Measurements from ENCODE around the gene NUMBL. TPM values are rescaled to one million over a fixed set of nuclear protein-coding genes. Genes with fewer than 3 reads are reported as not detected.

NUMBL gene
- total and polyA plus RNA-seq, 2 of the 8 experiments (the other 6 are each of a cell fraction or from before 2014, with no cell fraction given): 13.5 to 24.8 TPM

DNA sequence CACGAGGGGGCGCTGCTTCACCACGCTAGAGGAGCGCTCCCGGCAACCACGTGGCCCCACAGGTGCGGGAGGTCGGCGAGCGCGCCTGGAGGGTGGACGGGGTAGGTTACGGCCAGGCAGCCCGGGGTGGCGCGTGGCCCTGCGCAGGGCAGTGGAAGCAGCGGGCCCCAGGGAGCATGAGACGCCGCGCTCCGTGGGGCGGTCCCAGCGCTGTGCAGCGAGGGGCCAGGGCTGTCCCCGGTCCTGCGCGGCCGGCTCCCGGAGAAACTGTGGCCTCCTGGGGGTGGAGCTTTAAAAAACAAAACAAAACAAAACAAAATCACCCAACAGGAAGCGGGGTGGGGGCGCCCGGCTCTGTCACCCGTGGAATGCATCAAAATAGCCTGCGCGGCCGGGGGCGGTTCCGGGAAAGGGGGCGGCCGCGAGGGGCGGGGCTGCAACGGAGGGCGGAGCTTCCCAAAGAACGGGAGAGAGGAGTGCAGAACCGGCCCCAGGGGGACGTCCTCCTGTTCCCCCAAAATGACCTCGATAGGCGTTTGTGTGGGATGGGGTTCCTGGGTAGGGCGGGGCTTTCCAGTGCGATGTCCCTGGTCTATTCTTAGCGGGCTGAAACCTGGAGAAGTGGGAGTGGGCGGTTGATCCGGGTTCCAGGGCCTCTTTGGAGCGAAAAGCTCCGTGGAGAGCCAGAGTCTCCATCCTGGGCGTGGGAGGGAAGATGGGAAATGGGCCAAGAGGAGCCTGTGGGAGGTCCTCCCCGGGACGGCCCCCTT is 27.3 kb downstream of the NUMBL start:
- H3K9me3 ChIP-seq (ENCODE audit: insufficient read depth in 2 of 2, low read depth in 1 of 2, low read length in 1 of 2): no peaks in the 10 kb centered on the region
- no peak for FAIRE-seq
- no peak overlapping the region for H2BK12ac ChIP-seq (ENCODE audit: low read depth, low read length)
- DNase-seq (ENCODE audit: low read depth in 1 of 2, low spot score in 2 of 2): peak; percentile 70 to 98
- H4K20me1 ChIP-seq (replicated peaks in 1 of 2; ENCODE audit: control insufficient read depth in 1 of 2, insufficient read depth in 2 of 2, low read length in 2 of 2): no peaks in the 10 kb centered on the region
- peak overlapping the region; percentile 62 for H2AFZ ChIP-seq (ENCODE audit: low read length)
- no peak overlapping the region; the same call in 1 of the 2 replicates for H3K27ac ChIP-seq (ENCODE audit: low read depth, low read length)
- H2BK120ac ChIP-seq (replicated peaks; ENCODE audit: low read depth, low read length): no peak overlapping the region
- no peaks in the 10 kb centered on the region; the same call in 1 of the 2 replicates for H3K79me1 ChIP-seq (ENCODE audit: low read depth, low read length)
- H3K23ac ChIP-seq (ENCODE audit: insufficient read length): no peak overlapping the region
- H2BK20ac ChIP-seq (ENCODE audit: low read length): no peak overlapping the region
- peak overlapping the region; percentile 20 for H4K5ac ChIP-seq (ENCODE audit: insufficient read length, low read depth, low read length)
- peak overlapping the region in 2 of 4 experiments; percentile 28 to 43; a peak in 6 of 7 replicates for H3K9ac ChIP-seq (replicated peaks in 1 of 4; ENCODE audit: extremely low read depth in 1 of 4, low read depth in 3 of 4, low read length in 3 of 4)
- H4K91ac ChIP-seq (replicated peaks; ENCODE audit: insufficient read length, low read length): peak overlapping the region; percentile 98
- CTCF ChIA-PET (ENCODE audit: partially characterized antibody): interaction anchor here (0.6 to 4.2 kb wide), 31 partner anchors 8 to 656 kb away, joined by 3 to 23 read pairs (median 3); partner anchors contain the start of genes ACTMAP and EGLN2
- H3K4me2 ChIP-seq (ENCODE audit: insufficient read depth in 1 of 2, low read depth in 2 of 2, low read length in 2 of 2): peak overlapping the region; percentile 64 to 98
- H3K14ac ChIP-seq (ENCODE audit: insufficient read length): no peak overlapping the region
- H4K8ac ChIP-seq (ENCODE audit: extremely low read depth, insufficient read depth, low read length): peak overlapping the region; percentile 59
- H3K4me3 ChIP-seq (ENCODE audit: extremely low read depth in 1 of 4, insufficient read depth in 2 of 4, low read depth in 3 of 4, low read length in 4 of 4): peak overlapping the region; percentile 35 to 74 (median 60)
- H2BK15ac ChIP-seq (ENCODE audit: low read length): peak overlapping the region; percentile 92; the same call in 1 of the 2 replicates
- no peaks in the 10 kb centered on the region; the same call in 1 of the 2 replicates for H3K23me2 ChIP-seq (ENCODE audit: low read depth, low read length)
- peak overlapping the region; percentile 79 for H3K18ac ChIP-seq (ENCODE audit: extremely low read depth, low read length)
- H3K56ac ChIP-seq (replicated peaks; ENCODE audit: insufficient read length, low read depth, low read length): peak overlapping the region; percentile 90
- 1% methylated on average over 32 of the region's 60 CpGs; no CpG with 5 or more reads in 1 of the 2 experiments for WGBS, 2 experiments (ENCODE audit: extremely low coverage in 1 of 2, insufficient coverage in 1 of 2, insufficient read length in 1 of 2, insufficient replicate concordance in 2 of 2, low coverage in 1 of 2, low lambda C conversion rate in 2 of 2, missing lambda C conversion rate in 1 of 2)
- POLR2A ChIA-PET (ENCODE audit: partially characterized antibody): interaction anchor here (0.6 to 2.6 kb wide), 20 partner anchors 10 to 601 kb away, joined by 3 to 13 read pairs (median 4); partner anchors contain the start of genes ACTMAP, COQ8B, EGLN2 and HNRNPUL1
- peaks cover 0 to 4% (median 3%) of the 10 kb centered on the region in 4 experiments; a peak in 5 of 7 replicates for H3K4me1 ChIP-seq (replicated peaks in 1 of 4; ENCODE audit: control insufficient read depth in 3 of 4, insufficient read depth in 4 of 4, low read length in 3 of 4)
- no peak overlapping the region for H2AK5ac ChIP-seq (ENCODE audit: low read depth, low read length)
- no peaks in the 10 kb centered on the region for H3K27me3 ChIP-seq (replicated peaks in 1 of 4; ENCODE audit: control insufficient read depth in 3 of 4, extremely low read depth in 1 of 4, insufficient read depth in 3 of 4, low read length in 3 of 4)
- H3K36me3 ChIP-seq (ENCODE audit: control insufficient read depth in 2 of 4, insufficient read depth in 4 of 4, low read length in 3 of 4): peaks cover 0 to 6% (median 2%) of the 10 kb centered on the region in 4 experiments; a peak in 1 of 8 replicates
- H3K4ac ChIP-seq (replicated peaks; ENCODE audit: insufficient read length, low read depth, low read length): peak overlapping the region; percentile 91
- H2BK5ac ChIP-seq (ENCODE audit: low read depth, low read length): 0 out of 2 replicates have a peak overlapping the region, but pooled peaks have one; percentile 52
- H3K79me2 ChIP-seq (ENCODE audit: control insufficient read depth in 1 of 2, insufficient read depth in 2 of 2, low read length in 2 of 2): no peaks in the 10 kb centered on the region
- TF ChIP-seq BACH1 (IDR thresholded peaks at IDR 0.05; ENCODE audit: low read length): peak; percentile 62
- TF ChIP-seq TCF12 (IDR thresholded peaks at IDR 0.05; ENCODE audit: low read depth, low read length): peak; percentile 75; the same call in 1 of the 2 replicates
- peak; percentile 92 to 97 for TF ChIP-seq RAD21 (IDR thresholded peaks at IDR 0.05 in 1 of 2, conservative IDR thresholded peaks at IDR 0.05 in 1 of 2; ENCODE audit: low read depth in 2 of 2, low read length in 2 of 2)
- TF ChIP-seq CHD1 (IDR thresholded peaks at IDR 0.05; ENCODE audit: low read depth, low read length): no peak
- peak; percentile 99 for TF ChIP-seq MAX (IDR thresholded peaks at IDR 0.05)
- peak; percentile 63 for TF ChIP-seq POLR2AphosphoS5 (IDR thresholded peaks at IDR 0.05; ENCODE audit: low read depth, low read length)
- no peak for TF ChIP-seq BRCA1 (IDR thresholded peaks at IDR 0.05; ENCODE audit: low read depth, low read length)
- TF ChIP-seq, protein P1, sequence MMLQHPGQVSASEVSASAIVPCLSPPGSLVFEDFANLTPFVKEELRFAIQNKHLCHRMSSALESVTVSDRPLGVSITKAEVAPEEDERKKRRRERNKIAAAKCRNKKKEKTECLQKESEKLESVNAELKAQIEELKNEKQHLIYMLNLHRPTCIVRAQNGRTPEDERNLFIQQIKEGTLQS (IDR thresholded peaks at IDR 0.05; ENCODE audit: insufficient read depth, low read depth, low read length): peak; percentile 91
- TF ChIP-seq, protein P2, sequence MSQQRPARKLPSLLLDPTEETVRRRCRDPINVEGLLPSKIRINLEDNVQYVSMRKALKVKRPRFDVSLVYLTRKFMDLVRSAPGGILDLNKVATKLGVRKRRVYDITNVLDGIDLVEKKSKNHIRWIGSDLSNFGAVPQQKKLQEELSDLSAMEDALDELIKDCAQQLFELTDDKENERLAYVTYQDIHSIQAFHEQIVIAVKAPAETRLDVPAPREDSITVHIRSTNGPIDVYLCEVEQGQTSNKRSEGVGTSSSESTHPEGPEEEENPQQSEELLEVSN (IDR thresholded peaks at IDR 0.05): peak; percentile 80
